ENCODE results near the gene MRGPRG.

GRCh38 chr11:3171931-3172560 is 46.6 kb downstream of the MRGPRG start:
- TF ChIP-seq EZH2 (IDR thresholded peaks at IDR 0.05; ENCODE audit: borderline replicate concordance, low read depth, low read length, poor library complexity, severe bottlenecking) (no peak), CTCF (conservative IDR thresholded peaks at IDR 0.05; ENCODE audit: low read depth, low read length) (no peak)
